ENCODE data around the gene SP1.
"Not testable (repeated sequence)": the region's sequence is repeated elsewhere in the genome, so short reads cannot be mapped to it uniquely, and the experiment has no call there.

SP1 gene

DNA sequence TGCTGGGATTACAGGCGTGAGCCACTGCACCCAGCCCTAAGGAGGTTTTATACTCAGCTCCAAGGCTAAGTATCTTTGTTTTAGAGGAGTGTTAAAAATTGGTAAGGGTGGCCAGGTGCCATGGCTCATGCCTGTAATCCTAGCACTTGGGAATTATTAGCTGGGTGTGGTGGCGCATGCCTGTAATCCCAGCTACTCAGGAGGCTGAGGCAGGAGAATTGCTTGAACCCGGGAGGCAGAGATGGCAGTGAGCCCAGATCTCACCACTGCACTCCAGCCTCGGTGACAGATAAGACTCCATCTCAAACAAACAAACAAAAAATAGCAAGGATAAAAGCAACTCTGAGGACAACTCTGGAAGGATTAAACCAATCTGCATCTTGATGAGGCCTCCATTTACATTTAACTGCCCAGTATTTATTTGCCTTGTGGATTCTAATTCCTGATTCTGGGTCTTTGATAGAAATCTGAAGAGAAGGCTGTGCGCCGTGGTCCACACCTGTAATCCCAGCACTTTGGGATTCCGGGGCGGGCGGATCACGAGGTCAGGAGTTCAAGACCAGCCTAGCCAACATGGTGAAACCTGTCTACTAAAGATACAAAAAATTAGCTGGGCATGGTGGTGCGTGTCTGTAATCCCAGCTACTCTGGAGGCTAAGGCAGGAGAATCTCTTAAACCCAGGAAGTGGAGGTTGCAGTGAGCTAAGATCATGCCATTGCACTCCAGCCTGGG is 64.8 kb downstream of the SP1 start:
- not testable (repeated sequence) for DNase-seq (ENCODE audit: low read depth in 1 of 2, low spot score in 1 of 2)

GRCh38 chr12:53450936-53451335 is 71.0 kb downstream of the SP1 start:
- no peak for DNase-seq (ENCODE audit: low read depth in 1 of 2, low spot score in 1 of 2)

DNA sequence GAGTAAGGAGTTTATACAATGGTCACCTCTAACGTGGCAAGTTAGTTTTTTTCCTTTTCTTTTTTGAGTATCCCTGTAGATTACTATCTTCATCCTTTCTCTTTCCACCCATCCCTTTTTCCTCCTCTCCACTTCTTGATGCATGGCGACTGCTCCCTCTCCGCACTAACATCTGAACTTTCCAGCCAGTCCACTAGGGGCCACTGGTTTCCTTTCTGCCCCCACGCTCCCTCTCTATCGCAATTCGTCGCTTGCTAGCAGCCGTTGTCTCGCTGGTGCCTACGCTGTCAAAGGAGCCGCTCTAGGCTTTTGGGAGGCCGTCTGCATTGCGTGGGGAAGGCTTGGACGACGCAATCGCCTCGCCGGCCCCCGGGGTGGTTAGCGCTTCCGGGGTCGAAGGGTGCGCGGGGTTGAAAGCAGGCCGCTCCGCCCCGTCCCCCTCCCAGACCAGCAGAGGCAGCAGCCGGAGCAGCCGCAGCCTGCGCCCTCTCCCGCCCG is 71.7 kb downstream of the SP1 start, which contains the start of gene PCBP2:
Gene PCBP2, plus strand, starts transcription at position 442 of the 498 bp plus-strand sequence. CDS start 2,699 bp downstream, outside the sequence.
- peak; percentile 92 to 98 for DNase-seq (ENCODE audit: low read depth in 1 of 2, low spot score in 1 of 2)

GRCh38 chr12:53452159-53453077 is 72.4 kb downstream of the SP1 start:
- peak; percentile 62 to 65 for DNase-seq (ENCODE audit: low read depth in 1 of 2, low spot score in 1 of 2)

- DNase-seq (ENCODE audit: low read depth in 1 of 2, low spot score in 1 of 2) = no peak
Measured at GRCh38 chr12:53453953-53454640, 74.1 kb downstream of the SP1 start.

GRCh38 chr12:53454707-53455106 is 74.7 kb downstream of the SP1 start:
- no peak for DNase-seq (ENCODE audit: low read depth in 1 of 2, low spot score in 1 of 2)

- no peak for DNase-seq (ENCODE audit: low read depth in 1 of 2, low spot score in 1 of 2)
Measured at GRCh38 chr12:53456654-53457366, 76.8 kb downstream of the SP1 start.

- no peak for DNase-seq (ENCODE audit: low read depth in 1 of 2, low spot score in 1 of 2)
Measured at GRCh38 chr12:53459097-53459496, 79.1 kb downstream of the SP1 start.

DNA sequence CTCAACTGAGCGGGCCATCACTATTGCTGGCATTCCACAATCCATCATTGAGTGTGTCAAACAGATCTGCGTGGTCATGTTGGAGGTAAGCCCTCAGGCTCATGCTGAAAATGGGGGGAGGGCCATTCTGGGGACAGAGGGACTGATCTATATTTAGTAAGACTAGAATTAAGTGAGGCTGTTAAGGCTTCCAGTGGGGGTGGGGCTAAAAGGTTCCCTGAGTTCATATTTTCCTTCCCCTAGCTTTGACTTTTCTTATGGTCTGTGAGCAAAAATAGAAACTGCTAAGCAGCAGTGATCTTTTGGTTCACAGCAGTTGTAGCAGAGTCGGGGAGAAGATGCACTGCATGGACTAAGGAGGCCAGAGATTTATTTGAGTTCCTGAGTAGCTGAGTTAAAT is 81.1 kb downstream of the SP1 start:
- no peak for DNase-seq (ENCODE audit: low read depth in 1 of 2, low spot score in 1 of 2)

- no peak for DNase-seq (ENCODE audit: low read depth in 1 of 2, low spot score in 1 of 2)
Measured at GRCh38 chr12:53461591-53461990, 81.6 kb downstream of the SP1 start.

DNA sequence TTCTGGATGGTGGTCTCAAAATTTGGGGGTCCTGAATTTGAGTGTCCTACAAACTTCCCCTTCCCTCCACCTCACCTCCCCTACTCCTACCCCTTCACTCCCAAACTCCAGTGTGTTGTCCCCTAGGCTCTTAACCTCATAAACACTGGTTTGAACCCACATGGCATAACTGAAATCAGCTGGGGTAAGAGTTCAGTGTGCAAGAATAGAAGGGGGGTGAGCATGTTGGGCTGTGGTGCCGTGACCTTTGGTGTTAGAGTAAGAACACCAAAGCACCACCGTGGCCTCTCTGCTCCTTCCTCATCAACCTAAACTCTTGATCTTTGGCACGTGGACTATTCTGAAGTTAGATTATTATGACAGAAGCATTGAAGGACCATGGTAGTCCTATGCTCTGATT is 83.0 kb downstream of the SP1 start:
- DNase-seq (ENCODE audit: low read depth in 1 of 2, low spot score in 1 of 2) = no peak

- no peak for DNase-seq (ENCODE audit: low read depth in 1 of 2, low spot score in 1 of 2)
Measured at GRCh38 chr12:53463802-53464560, 84.0 kb downstream of the SP1 start.

DNA sequence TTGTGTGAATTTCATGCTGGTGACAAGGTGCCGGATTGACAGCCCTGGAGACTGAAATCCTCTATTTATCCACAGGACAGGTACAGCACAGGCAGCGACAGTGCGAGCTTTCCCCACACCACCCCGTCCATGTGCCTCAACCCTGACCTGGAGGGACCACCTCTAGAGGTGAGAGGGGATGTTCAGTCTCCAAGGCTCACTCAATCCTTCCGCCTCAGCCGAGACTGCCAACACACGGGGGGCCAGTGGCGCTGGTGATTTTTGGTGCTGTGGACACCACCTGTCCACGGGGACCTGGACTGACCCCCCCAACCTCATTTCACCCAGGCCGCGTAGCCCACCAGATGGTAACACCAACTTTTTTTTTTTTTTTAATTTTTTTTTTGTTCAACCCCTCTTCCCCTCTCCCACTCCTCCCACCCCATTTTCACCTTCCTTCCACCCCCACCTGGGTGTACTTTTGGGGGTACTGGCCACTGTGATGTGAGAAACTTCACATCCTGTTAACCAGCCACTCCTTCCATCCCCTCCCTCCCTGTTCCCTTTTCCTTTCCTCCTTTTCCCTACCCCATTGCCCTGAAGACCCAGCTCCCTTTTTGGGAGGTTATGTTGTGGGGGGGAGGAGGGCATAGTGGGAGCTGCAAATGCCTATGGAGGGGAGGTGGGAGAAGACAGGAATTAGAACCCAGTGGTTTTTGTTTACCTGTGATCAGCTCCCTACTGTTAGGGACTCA is 84.9 kb downstream of the SP1 start:
- DNase-seq (ENCODE audit: low read depth in 1 of 2, low spot score in 1 of 2) = no peak

DNA sequence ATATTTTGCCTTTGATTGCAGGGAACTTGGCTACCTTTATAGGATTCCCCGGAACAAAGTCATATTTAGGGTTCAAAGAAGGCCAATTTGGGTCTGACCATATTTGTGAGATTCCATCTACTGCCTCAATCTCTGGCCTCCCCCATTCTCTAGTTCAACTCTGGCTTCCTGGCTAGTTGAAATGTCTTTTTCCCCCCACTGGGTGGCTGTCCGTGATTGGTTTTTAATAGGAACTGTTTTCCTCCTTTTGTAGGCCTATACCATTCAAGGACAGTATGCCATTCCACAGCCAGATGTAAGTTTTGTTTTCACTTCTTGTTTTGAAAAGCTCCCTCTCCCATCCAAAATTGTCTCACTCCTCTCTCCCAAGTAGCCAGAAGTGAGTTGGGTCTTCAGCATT is 85.7 kb downstream of the SP1 start:
- DNase-seq (ENCODE audit: low read depth in 1 of 2, low spot score in 1 of 2) = no peak
